Liver (tissue), 9 donors: ENCODE measurements around the gene TFDP1. TPM values are rescaled to one million over a fixed set of nuclear protein-coding genes. Genes with fewer than 3 reads are reported as not detected.

Experiments used
- DNase-seq: peaks from one replicate; pipeline ENCODE4 v3.0.0-alpha.2; 2017; ENCODE audit warnings: low spot score
- H3K27ac ChIP-seq, 2 donors: one replicate each; pipeline ENCODE4 v1.7.0; 2013; ENCODE audit warnings: inconsistent platforms in 2 of 2, low read length in 2 of 2, control low read depth in 1 of 2, low read depth in 1 of 2, mild to moderate bottlenecking in 1 of 2
- H3K27me3 ChIP-seq, 4 donors: one replicate each; pipeline versions ENCODE4 v1.6.1 to v1.7.0; 2013; ENCODE audit warnings: low read length in 3 of 4, inconsistent platforms in 1 of 4, mild to moderate bottlenecking in 1 of 4, moderate library complexity in 1 of 4; ENCODE audit not compliant: control insufficient read depth in 4 of 4, insufficient read depth in 4 of 4
- H3K36me3 ChIP-seq, 4 donors: one replicate each; pipeline versions ENCODE4 v1.6.1 to v1.7.0; 2013; ENCODE audit warnings: low read length in 3 of 4, mild to moderate bottlenecking in 3 of 4, low read depth in 1 of 4, moderate library complexity in 1 of 4; ENCODE audit not compliant: control insufficient read depth in 4 of 4, insufficient read depth in 3 of 4
- H3K4me1 ChIP-seq, 4 donors: one replicate each; pipeline versions ENCODE4 v1.6.1 to v1.7.0; 2013; ENCODE audit warnings: low read length in 3 of 4, mild to moderate bottlenecking in 3 of 4, moderate library complexity in 1 of 4; ENCODE audit not compliant: control insufficient read depth in 4 of 4, insufficient read depth in 4 of 4
- H3K4me3 ChIP-seq, 3 donors: one replicate each; pipeline versions ENCODE4 v1.6.1 to v1.7.0; 2013; ENCODE audit warnings: low read length in 3 of 3, control low read depth in 1 of 3, low read depth in 1 of 3, mild to moderate bottlenecking in 1 of 3
- H3K9ac ChIP-seq, 2 donors: one replicate each; pipeline ENCODE4 v1.7.0; 2013; ENCODE audit warnings: low read length in 2 of 2, mild to moderate bottlenecking in 2 of 2, moderate library complexity in 2 of 2, control low read depth in 1 of 2, low read depth in 1 of 2
- H3K9me3 ChIP-seq, 4 donors: one replicate each; pipeline versions ENCODE4 v1.6.1 to v1.7.0; 2013; ENCODE audit warnings: low read length in 3 of 4; ENCODE audit not compliant: control insufficient read depth in 4 of 4
- ATF3 ChIP-seq: IDR thresholded peaks from 2 replicates; pipeline ENCODE4 v1.6.1; 2016; ENCODE audit warnings: antibody characterized with exemption
- CTCF ChIP-seq: fragments of 150-350 bp; IDR thresholded peaks from 2 replicates; pipeline ENCODE4 v1.5.1; 2017; ENCODE audit warnings: improper control_type of control experiment, low read depth, low read length; ENCODE audit not compliant: missing input control
- EGR1 ChIP-seq, 2 donors: IDR thresholded peaks; 2 replicates each; pipeline ENCODE4 v1.6.1; 2016 to 2018; ENCODE audit warnings: antibody characterized with exemption in 2 of 2, low read depth in 2 of 2
- FOXA1 ChIP-seq: IDR thresholded peaks from 2 replicates; pipeline ENCODE4 v1.6.1; 2016; ENCODE audit warnings: antibody characterized with exemption
- FOXA2 ChIP-seq: IDR thresholded peaks from 2 replicates; pipeline ENCODE4 v1.6.1; 2016; ENCODE audit warnings: antibody characterized with exemption
- GABPA ChIP-seq, 2 donors: IDR thresholded peaks in 1 of 2; conservative IDR thresholded peaks in 1 of 2; 2 replicates each; pipeline ENCODE4 v1.6.1; 2016; ENCODE audit warnings: antibody characterized with exemption in 2 of 2, mild to moderate bottlenecking in 1 of 2, moderate library complexity in 1 of 2
- HNF4G ChIP-seq: IDR thresholded peaks from 2 replicates; pipeline ENCODE4 v1.6.1; 2016; ENCODE audit warnings: antibody characterized with exemption
- JUND ChIP-seq, 2 donors: IDR thresholded peaks; 2 replicates each; pipeline ENCODE4 v1.6.1; 2016; ENCODE audit warnings: antibody characterized with exemption in 2 of 2
- MAX ChIP-seq: IDR thresholded peaks from 2 replicates; pipeline ENCODE4 v1.6.1; 2016; ENCODE audit warnings: antibody characterized with exemption
- NR2F2 ChIP-seq: IDR thresholded peaks from 2 replicates; pipeline ENCODE4 v1.6.1; 2016; ENCODE audit warnings: antibody characterized with exemption
- RAD21 ChIP-seq, 2 donors: IDR thresholded peaks; 2 replicates each; pipeline ENCODE4 v1.6.1; 2016; ENCODE audit warnings: antibody characterized with exemption in 2 of 2, mild to moderate bottlenecking in 2 of 2
- REST ChIP-seq: IDR thresholded peaks from 2 replicates; pipeline ENCODE4 v1.6.1; 2016; ENCODE audit warnings: antibody characterized with exemption, mild to moderate bottlenecking
- RXRA ChIP-seq, 2 donors: IDR thresholded peaks; 2 replicates each; pipeline ENCODE4 v1.6.1; 2017 to 2018; ENCODE audit warnings: antibody characterized with exemption in 2 of 2, mild to moderate bottlenecking in 1 of 2
- SP1 ChIP-seq: IDR thresholded peaks from 2 replicates; pipeline ENCODE4 v1.6.1; 2018; ENCODE audit warnings: antibody characterized with exemption, mild to moderate bottlenecking
- YY1 ChIP-seq: IDR thresholded peaks from 2 replicates; pipeline ENCODE4 v1.6.1; 2016; ENCODE audit warnings: antibody characterized with exemption, mild to moderate bottlenecking
- WGBS: extraction: QIAGEN DNeasy Blood & Tissue Kit; methylation state at CpG from one replicate; pipeline ENCODE4 v1.1.7; 2013; 5-methylcytosine and 5-hydroxymethylcytosine counted together
- polyA plus RNA-seq, 2 donors: library from polyadenylated mRNA; stranded (reverse) in 1 of 2; unstranded in 1 of 2; fragments of 200-250 nt in 1 of 2; fragments of >200 nt in 1 of 2; fragmentation: Nextera tagmentation in 1 of 2; extraction: Ambion mirVana in 1 of 2; gene quantifications; one replicate each; pipeline versions ENCODE4 v1.2.1 to v1.2.3, GENCODE V29; 2013 to 2015
- total RNA-seq, 2 donors: library from RNA; depleted of rRNA; stranded (reverse); fragments of >200 nt; gene quantifications; one replicate each; pipeline ENCODE4 v1.2.3, GENCODE V29; 2014
- donor health status: healthy.
- donor health status: healthy.
- donor health status: healthy.
- donor health status: healthy.
- donor health status: healthy.

TFDP1 gene
- total and polyA plus RNA-seq, 4 donors, result 9.9 to 140 (median 17.8) TPM

GRCh38 chr13:113605461-113605860 is 20.9 kb downstream of the TFDP1 start:
- DNase-seq, result no peak
- no peak overlapping the region for H3K9ac ChIP-seq
- H3K36me3 ChIP-seq, result peaks cover 0 to 4% (median 2%) of the 10 kb centered on the region in 4 donors
- no peaks in the 10 kb centered on the region for H3K27me3 ChIP-seq
- 98% methylated on average over 8 of the region's 8 CpGs for WGBS
- H3K27ac ChIP-seq, result no peak overlapping the region
- no peak overlapping the region for H3K4me3 ChIP-seq
- peaks cover 0 to 3% (median 0%) of the 10 kb centered on the region in 4 donors for H3K4me1 ChIP-seq
- H3K9me3 ChIP-seq, result no peaks in the 10 kb centered on the region
- TF ChIP-seq YY1 (no peak), FOXA2 (no peak), RXRA (IDR thresholded peaks at IDR 0.05) (no peak), REST (no peak), ATF3 (no peak), FOXA1 (no peak), JUND (IDR thresholded peaks at IDR 0.05) (no peak), NR2F2 (no peak), RAD21 (IDR thresholded peaks at IDR 0.05) (no peak), CTCF (no peak), MAX (no peak), SP1 (no peak), EGR1 (IDR thresholded peaks at IDR 0.05; ENCODE audit: low read depth in 2 of 2) (no peak), HNF4G (no peak), GABPA (IDR thresholded peaks at IDR 0.05 in 1 of 2, conservative IDR thresholded peaks at IDR 0.05 in 1 of 2) (no peak)

- Histone ChIP-seq H3K4me1 (peaks cover 0 to 3% (median 0%) of the 10 kb centered on the region in 4 donors), H3K9me3 (no peaks in the 10 kb centered on the region), H3K4me3 (no peak overlapping the region), H3K27me3 (no peaks in the 10 kb centered on the region), H3K9ac (no peak overlapping the region), H3K27ac (no peak overlapping the region), H3K36me3 (peaks cover 0 to 3% (median under 1%) of the 10 kb centered on the region in 4 donors)
- TF ChIP-seq EGR1 (IDR thresholded peaks at IDR 0.05; ENCODE audit: low read depth in 2 of 2), result no peak
- TF ChIP-seq FOXA2, result no peak
- no peak for TF ChIP-seq HNF4G
- TF ChIP-seq MAX, result no peak
- WGBS, result 97% methylated on average over 34 of the region's 34 CpGs
- DNase-seq, result no peak
These were observed 21.4 kb downstream of the TFDP1 start for GRCh38 chr13:113605866-113606438.
